T-helper 1 cell treated with Interleukin-12 subunit alpha and Interleukin-12 subunit beta and Interleukin-4 antibody, amounts not matched to agents 30 μg/mL and 1 μg/mL, for 36 hours (primary cell): Measurements from ENCODE around the gene CPPED1.

ENCODE experiments used
- H3K27ac Mint-ChIP-seq: one replicate; pipeline ENCODE4 v1.8.0; 2021; ENCODE audit warnings: mild to moderate bottlenecking, mixed read lengths
- H3K27me3 Mint-ChIP-seq: one replicate; pipeline ENCODE4 v1.8.0; 2021; ENCODE audit warnings: low read depth, mixed read lengths
- H3K36me3 Mint-ChIP-seq: one replicate; pipeline ENCODE4 v1.8.0; 2021; ENCODE audit warnings: low read depth, mixed read lengths
- H3K4me1 Mint-ChIP-seq: one replicate; pipeline ENCODE4 v1.8.0; 2021; ENCODE audit warnings: low read depth, mixed read lengths
- H3K4me3 Mint-ChIP-seq: one replicate; pipeline ENCODE4 v1.8.0; 2021; ENCODE audit warnings: mild to moderate bottlenecking, moderate library complexity, mixed read lengths
- H3K9me3 Mint-ChIP-seq: one replicate; pipeline ENCODE4 v1.8.0; 2021; ENCODE audit warnings: mixed read lengths

CPPED1 gene

GRCh38 chr16:12628536-12628935 is 175.2 kb downstream of the CPPED1 start:
- H3K9me3 Mint-ChIP-seq: no peaks in the 10 kb centered on the region
- no peak overlapping the region for H3K27ac Mint-ChIP-seq
- H3K36me3 Mint-ChIP-seq: no peaks in the 10 kb centered on the region
- H3K4me3 Mint-ChIP-seq: no peak overlapping the region
- no peaks in the 10 kb centered on the region for H3K4me1 Mint-ChIP-seq
- H3K27me3 Mint-ChIP-seq: peaks cover 18% of the 10 kb centered on the region

GRCh38 chr16:12627394-12627793 is 176.3 kb downstream of the CPPED1 start:
- H3K9me3 Mint-ChIP-seq: no peaks in the 10 kb centered on the region
- H3K36me3 Mint-ChIP-seq: no peaks in the 10 kb centered on the region
- H3K27me3 Mint-ChIP-seq: peaks cover 14% of the 10 kb centered on the region
- H3K4me3 Mint-ChIP-seq: no peak overlapping the region
- H3K27ac Mint-ChIP-seq: no peak overlapping the region
- H3K4me1 Mint-ChIP-seq: no peaks in the 10 kb centered on the region

DNA sequence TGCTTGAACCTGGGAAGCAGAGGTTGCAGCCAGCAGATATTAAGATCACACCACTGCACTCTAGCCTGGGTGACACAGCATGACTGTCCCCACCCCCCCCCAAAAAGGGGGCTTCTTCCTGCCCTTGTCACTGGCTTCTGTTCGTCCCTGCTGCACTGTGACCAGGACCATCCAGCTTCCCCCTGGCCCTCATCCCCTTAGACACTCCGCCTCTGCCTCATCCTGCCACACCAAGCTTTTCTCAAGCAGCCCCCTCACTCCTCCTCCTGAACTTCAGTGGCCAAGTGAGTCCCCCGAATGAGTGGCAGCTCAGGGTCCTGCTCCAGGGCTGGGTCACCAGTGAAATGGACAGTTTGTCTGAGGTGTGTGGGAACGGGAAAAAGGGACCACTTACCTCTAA is 177.3 kb downstream of the CPPED1 start:
- Mint-ChIP-seq H3K4me3 (no peak overlapping the region), H3K27me3 (peaks cover 14% of the 10 kb centered on the region), H3K36me3 (no peaks in the 10 kb centered on the region), H3K4me1 (no peaks in the 10 kb centered on the region), H3K27ac (no peak overlapping the region), H3K9me3 (peaks cover under 1% of the 10 kb centered on the region)

GRCh38 chr16:12625716-12626115 is 178.0 kb downstream of the CPPED1 start:
- Mint-ChIP-seq H3K4me1 (no peaks in the 10 kb centered on the region), H3K36me3 (no peaks in the 10 kb centered on the region), H3K27ac (no peak overlapping the region), H3K27me3 (peaks cover 10% of the 10 kb centered on the region), H3K9me3 (peaks cover 3% of the 10 kb centered on the region), H3K4me3 (no peak overlapping the region)

- Mint-ChIP-seq H3K9me3 (peaks cover 3% of the 10 kb centered on the region), H3K36me3 (no peaks in the 10 kb centered on the region), H3K4me1 (no peaks in the 10 kb centered on the region), H3K4me3 (no peak overlapping the region), H3K27me3 (peaks cover 7% of the 10 kb centered on the region), H3K27ac (no peak overlapping the region)
Observed at GRCh38 chr16:12625068-12625467, 178.6 kb downstream of the CPPED1 start.

- no peaks in the 10 kb centered on the region for H3K27me3 Mint-ChIP-seq
- no peaks in the 10 kb centered on the region for H3K36me3 Mint-ChIP-seq
- no peak overlapping the region for H3K27ac Mint-ChIP-seq
- H3K9me3 Mint-ChIP-seq: peaks cover 3% of the 10 kb centered on the region
- peaks cover 2% of the 10 kb centered on the region for H3K4me1 Mint-ChIP-seq
- no peak overlapping the region for H3K4me3 Mint-ChIP-seq
Observed at GRCh38 chr16:12620150-12620549, 183.5 kb downstream of the CPPED1 start.

DNA sequence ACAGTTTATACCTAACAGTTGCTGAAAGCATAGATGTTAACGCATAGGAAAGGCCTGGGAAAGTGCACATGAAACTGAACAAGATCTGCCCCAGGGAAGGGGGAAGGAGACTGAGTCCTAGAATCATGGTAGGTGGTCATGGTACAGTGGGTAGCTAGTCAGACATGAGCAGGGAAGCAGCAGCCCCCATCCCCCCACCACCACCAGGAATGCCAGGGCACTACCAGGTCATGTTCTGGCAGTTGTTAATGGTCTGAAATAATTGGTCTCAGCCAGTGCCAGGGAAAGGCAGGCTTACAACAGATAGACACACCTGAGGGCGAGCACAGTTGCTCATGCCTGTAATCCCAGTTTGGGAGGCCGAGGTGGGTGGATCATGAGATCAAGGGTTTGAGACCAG is 185.2 kb downstream of the CPPED1 start:
- Mint-ChIP-seq H3K36me3 (peaks cover 2% of the 10 kb centered on the region), H3K27me3 (peaks cover 2% of the 10 kb centered on the region), H3K27ac (no peak overlapping the region), H3K4me3 (no peak overlapping the region), H3K9me3 (peaks cover 3% of the 10 kb centered on the region), H3K4me1 (peaks cover 6% of the 10 kb centered on the region)

DNA sequence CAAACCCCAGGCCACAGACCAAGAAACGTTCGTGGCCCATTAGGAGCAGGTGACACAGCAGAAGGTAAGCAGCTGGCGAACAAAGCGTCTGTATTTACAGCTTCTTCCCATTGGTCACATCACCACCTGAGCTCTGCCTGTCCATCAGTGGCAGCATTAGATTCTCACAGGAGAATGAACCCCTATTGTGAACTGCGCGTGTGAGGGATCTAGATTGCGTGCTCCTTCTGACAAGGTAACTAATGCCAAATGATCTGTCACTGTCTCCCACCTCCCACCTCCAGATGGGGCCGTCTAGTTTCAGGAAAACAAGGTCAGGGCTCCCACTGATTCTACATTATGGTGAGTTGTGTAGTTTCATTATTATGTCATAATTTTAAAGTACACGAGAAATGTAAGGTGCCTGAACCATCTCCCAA is 186.3 kb downstream of the CPPED1 start:
- no peak overlapping the region for H3K27ac Mint-ChIP-seq
- H3K4me1 Mint-ChIP-seq: peaks cover 9% of the 10 kb centered on the region
- H3K4me3 Mint-ChIP-seq: no peak overlapping the region
- H3K9me3 Mint-ChIP-seq: peaks cover 3% of the 10 kb centered on the region
- peaks cover 5% of the 10 kb centered on the region for H3K27me3 Mint-ChIP-seq
- H3K36me3 Mint-ChIP-seq: peaks cover 2% of the 10 kb centered on the region

DNA sequence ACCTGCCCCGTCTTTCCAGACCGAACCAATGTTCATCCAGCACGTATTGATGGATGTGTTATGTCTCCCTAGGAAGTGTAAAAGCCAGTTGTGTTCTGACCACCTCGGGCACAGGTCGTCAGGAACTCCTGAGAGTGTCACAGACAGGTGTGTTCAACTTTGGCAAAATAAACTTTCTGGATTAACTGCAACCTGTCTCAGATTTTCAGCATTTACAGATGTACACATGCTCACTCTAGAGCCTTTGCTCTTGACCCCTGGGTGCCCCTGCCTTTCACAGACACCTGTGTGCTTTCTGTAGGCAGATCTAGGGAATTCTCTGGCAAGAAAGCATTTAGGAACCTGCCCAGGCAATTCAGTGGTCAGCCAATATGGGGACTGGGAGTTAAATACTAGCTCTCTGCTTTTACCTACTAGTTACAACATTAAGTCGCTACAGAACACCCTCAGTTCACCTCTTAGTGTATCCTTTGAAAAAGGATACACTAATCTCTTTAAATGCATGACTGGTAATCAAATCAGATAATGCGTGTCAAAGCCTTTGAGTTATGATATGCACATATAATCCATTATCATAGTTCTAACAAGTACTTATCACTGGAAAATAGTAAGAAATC is 188.9 kb downstream of the CPPED1 start:
- H3K4me3 Mint-ChIP-seq: no peak overlapping the region
- peaks cover 10% of the 10 kb centered on the region for H3K27me3 Mint-ChIP-seq
- H3K4me1 Mint-ChIP-seq: peaks cover 7% of the 10 kb centered on the region
- peaks cover 2% of the 10 kb centered on the region for H3K36me3 Mint-ChIP-seq
- H3K27ac Mint-ChIP-seq: no peak overlapping the region
- H3K9me3 Mint-ChIP-seq: peaks cover 5% of the 10 kb centered on the region

- Mint-ChIP-seq H3K4me3 (no peak overlapping the region), H3K27me3 (peaks cover 10% of the 10 kb centered on the region), H3K36me3 (peaks cover 2% of the 10 kb centered on the region), H3K9me3 (peaks cover 5% of the 10 kb centered on the region), H3K4me1 (peaks cover 7% of the 10 kb centered on the region), H3K27ac (no peak overlapping the region)
Observed at GRCh38 chr16:12613992-12614661, 189.6 kb downstream of the CPPED1 start.

DNA sequence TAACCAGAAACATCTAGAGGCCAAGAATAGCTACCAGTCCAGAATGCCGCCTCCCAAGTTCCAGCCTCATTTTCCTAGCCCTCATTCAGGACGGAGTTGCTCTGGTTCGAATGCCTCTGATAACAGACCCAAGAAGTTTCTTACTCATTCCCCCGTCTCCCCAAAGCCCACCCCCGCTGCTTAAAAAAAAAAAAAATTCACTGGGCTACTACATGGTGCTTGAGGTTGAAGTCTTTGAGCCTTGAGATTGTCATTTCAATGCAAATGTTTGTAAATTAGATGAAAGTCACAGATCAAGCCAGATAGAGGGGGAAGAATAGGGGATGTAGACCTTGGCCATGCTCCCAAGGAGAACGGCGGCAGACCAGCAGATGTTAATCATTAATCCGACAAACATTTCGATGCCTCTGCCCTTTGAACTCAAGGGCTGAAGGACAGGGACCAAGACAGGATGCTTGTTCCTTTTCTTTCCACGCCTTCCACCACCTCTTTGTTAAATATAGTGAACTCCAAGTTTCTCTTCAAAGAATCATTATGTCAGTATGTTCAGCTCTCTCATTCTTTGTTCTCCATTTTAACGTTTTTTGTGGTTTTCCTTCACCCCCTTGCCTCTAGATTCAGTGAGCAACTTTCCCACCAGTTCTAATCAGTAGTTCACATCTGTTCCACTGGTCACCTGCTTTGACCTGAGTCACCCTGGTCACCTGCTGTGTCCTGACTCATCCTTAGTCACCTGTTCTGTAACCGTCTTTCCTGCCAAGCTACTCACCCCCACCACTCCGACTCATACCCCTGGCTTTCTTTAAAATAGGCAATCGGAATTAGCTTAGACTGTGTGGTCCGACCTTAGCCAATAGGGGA is 190.3 kb downstream of the CPPED1 start:
- no peak overlapping the region for H3K4me3 Mint-ChIP-seq
- H3K27ac Mint-ChIP-seq: peak overlapping the region; percentile 15
- peaks cover 5% of the 10 kb centered on the region for H3K9me3 Mint-ChIP-seq
- H3K27me3 Mint-ChIP-seq: peaks cover 10% of the 10 kb centered on the region
- peaks cover 7% of the 10 kb centered on the region for H3K4me1 Mint-ChIP-seq
- H3K36me3 Mint-ChIP-seq: peaks cover 2% of the 10 kb centered on the region

- Mint-ChIP-seq H3K27ac (no peak overlapping the region), H3K27me3 (peaks cover 10% of the 10 kb centered on the region), H3K9me3 (peaks cover 5% of the 10 kb centered on the region), H3K36me3 (peaks cover 4% of the 10 kb centered on the region), H3K4me3 (no peak overlapping the region), H3K4me1 (peaks cover 7% of the 10 kb centered on the region)
Observed at GRCh38 chr16:12612598-12613101, 191.0 kb downstream of the CPPED1 start.

- peaks cover 16% of the 10 kb centered on the region for H3K27me3 Mint-ChIP-seq
- H3K4me1 Mint-ChIP-seq: peaks cover 7% of the 10 kb centered on the region
- no peak overlapping the region for H3K4me3 Mint-ChIP-seq
- peaks cover 4% of the 10 kb centered on the region for H3K36me3 Mint-ChIP-seq
- H3K27ac Mint-ChIP-seq: no peak overlapping the region
- peaks cover 6% of the 10 kb centered on the region for H3K9me3 Mint-ChIP-seq
Observed at GRCh38 chr16:12611916-12612597, 191.6 kb downstream of the CPPED1 start.

GRCh38 chr16:12611006-12611477 is 192.6 kb downstream of the CPPED1 start:
- peaks cover 7% of the 10 kb centered on the region for H3K4me1 Mint-ChIP-seq
- peaks cover 4% of the 10 kb centered on the region for H3K36me3 Mint-ChIP-seq
- H3K27me3 Mint-ChIP-seq: peaks cover 19% of the 10 kb centered on the region
- H3K27ac Mint-ChIP-seq: no peak overlapping the region
- no peak overlapping the region for H3K4me3 Mint-ChIP-seq
- H3K9me3 Mint-ChIP-seq: peaks cover 16% of the 10 kb centered on the region
